Upper lobe of left lung (tissue), 6 donors: ENCODE data around the gene CADM1. TPM values are rescaled to one million over a fixed set of nuclear protein-coding genes. Genes with fewer than 3 reads are reported as not detected.

ENCODE experiments used
- ATAC-seq, 2 donors: fragments of 200-7000 bp; cut with Tn5 transposase; one replicate each; pipeline ENCODE4 v1.9.1; 2022; ENCODE audit warnings: mild to moderate bottlenecking in 2 of 2, moderate library complexity in 2 of 2; ENCODE audit not compliant: low FRiP score in 2 of 2
- DNase-seq, 2 donors: peaks; one replicate each; pipeline ENCODE4 v3.0.0-alpha.2; 2019 to 2020
- H3K27ac ChIP-seq, 4 donors: fragments of 200-600 bp; sonication (generic); one replicate each; pipeline ENCODE4 v1.5.1; 2016 to 2019
- H3K27me3 ChIP-seq, 4 donors: fragments of 200-600 bp; sonication (generic); one replicate each; pipeline ENCODE4 v1.5.1; 2017 to 2019
- H3K36me3 ChIP-seq, 4 donors: fragments of 200-600 bp; sonication (generic); one replicate each; pipeline ENCODE4 v1.5.1; 2016 to 2019
- H3K4me1 ChIP-seq, 4 donors: fragments of 200-600 bp; sonication (generic); one replicate each; pipeline ENCODE4 v1.5.1; 2018 to 2019
- H3K4me3 ChIP-seq, 4 donors: fragments of 200-600 bp; sonication (generic); one replicate each; pipeline ENCODE4 v1.5.1; 2017 to 2019; ENCODE audit warnings: mild to moderate bottlenecking in 2 of 4, moderate library complexity in 1 of 4
- H3K9me3 ChIP-seq, 4 donors: fragments of 200-600 bp; sonication (generic); one replicate each; pipeline ENCODE4 v1.5.1; 2018 to 2019
- CTCF ChIP-seq, 6 experiments: fragments of 450-650 bp in 4 of 6; fragments of 200-600 bp in 2 of 6; sonication (generic) in 2 of 6; IDR thresholded peaks; one replicate each; pipeline ENCODE4 v1.5.1; 2016 to 2019; ENCODE audit warnings: antibody characterized with exemption in 6 of 6
- EP300 ChIP-seq, 4 donors: sonication (generic); formaldehyde crosslinking; IDR thresholded peaks; one replicate each; pipeline ENCODE4 v1.5.1; 2017; ENCODE audit warnings: antibody characterized with exemption in 4 of 4, control low read depth in 2 of 4
- POLR2A ChIP-seq, 4 donors: fragments of 450-650 bp; IDR thresholded peaks; one replicate each; pipeline ENCODE4 v1.5.1; 2016 to 2017; ENCODE audit warnings: antibody characterized with exemption in 4 of 4, mild to moderate bottlenecking in 2 of 4
- POLR2AphosphoS5 ChIP-seq, 2 donors: sonication (generic); formaldehyde crosslinking; IDR thresholded peaks; one replicate each; pipeline ENCODE4 v1.5.1; 2017; ENCODE audit warnings: antibody characterized with exemption in 2 of 2
- WGBS, 2 donors: methylation state at CpG; one replicate each; pipeline ENCODE4 v1.1.5; 2017 to 2018; 5-methylcytosine and 5-hydroxymethylcytosine counted together
- total RNA-seq, 6 donors: library from RNA; depleted of rRNA in 4 of 6; stranded (reverse); fragments of >200 nt in 4 of 6; gene quantifications; one replicate each; pipeline versions ENCODE4 v1.1.0 to v1.2.1, GENCODE V29; 2016 to 2021
- donor health status: DM: no; HTN: no; CAD: no; lungs with moderate emphysema.
- donor health status: DM: no; HTN: yes; CAD: no; lungs with severe emphysema.

The CADM1 gene
- total RNA-seq, 6 donors from 2014 or later = 69.9 to 212 (median 125) TPM

- DNase-seq = no peak
- H3K36me3 ChIP-seq = no peaks in the 10 kb centered on the region
- no peak for TF ChIP-seq EP300 (IDR thresholded peaks at IDR 0.05)
- TF ChIP-seq POLR2A (IDR thresholded peaks at IDR 0.05) = no peak
- no peak for TF ChIP-seq POLR2AphosphoS5 (IDR thresholded peaks at IDR 0.05)
- no peak for TF ChIP-seq CTCF (IDR thresholded peaks at IDR 0.05)
- no peak for ATAC-seq
- 33 to 44% methylated on average over 1 of the region's 1 CpG for WGBS, 2 donors
- H3K27me3 ChIP-seq = no peaks in the 10 kb centered on the region
- no peaks in the 10 kb centered on the region for H3K9me3 ChIP-seq
- H3K27ac ChIP-seq = no peak overlapping the region
- H3K4me3 ChIP-seq = no peak overlapping the region
- peaks cover 0 to 3% (median 1%) of the 10 kb centered on the region in 4 donors for H3K4me1 ChIP-seq
Measured at GRCh38 chr11:115418626-115419025, 85.6 kb downstream of the CADM1 start.

DNA sequence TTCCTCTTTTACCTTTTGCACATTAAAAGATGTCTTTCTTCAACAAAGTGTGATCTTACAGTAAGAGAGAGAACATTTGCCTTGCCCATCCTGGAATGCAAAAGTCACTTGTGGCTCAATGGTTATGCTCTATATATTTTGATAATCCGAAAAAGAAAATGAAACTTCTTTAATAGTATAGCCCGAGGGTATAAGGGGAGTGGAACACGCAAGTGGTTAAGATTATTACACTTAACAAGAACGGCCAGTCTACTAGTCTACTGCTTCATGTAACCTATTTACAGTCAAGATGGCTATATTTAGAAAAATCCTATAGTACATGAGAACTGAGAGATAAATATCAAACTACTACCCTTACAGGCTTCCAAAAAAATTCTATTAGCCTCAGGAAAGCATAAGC lies 86.1 kb downstream of the CADM1 start:
- no peak overlapping the region for H3K4me3 ChIP-seq
- H3K9me3 ChIP-seq = no peaks in the 10 kb centered on the region
- H3K4me1 ChIP-seq = peaks cover 0 to 3% (median 1%) of the 10 kb centered on the region in 4 donors
- 72 to 91% methylated on average over 4 of the region's 4 CpGs for WGBS, 2 donors
- ATAC-seq (no peak), DNase-seq (no peak)
- H3K27ac ChIP-seq = no peak overlapping the region
- H3K36me3 ChIP-seq = no peaks in the 10 kb centered on the region
- TF ChIP-seq CTCF (IDR thresholded peaks at IDR 0.05) (no peak), POLR2A (IDR thresholded peaks at IDR 0.05) (no peak), POLR2AphosphoS5 (IDR thresholded peaks at IDR 0.05) (no peak), EP300 (IDR thresholded peaks at IDR 0.05) (no peak)
- no peaks in the 10 kb centered on the region for H3K27me3 ChIP-seq

- DNase-seq (no peak), ATAC-seq (no peak)
- Histone ChIP-seq H3K4me3 (no peak overlapping the region), H3K27ac (no peak overlapping the region), H3K36me3 (no peaks in the 10 kb centered on the region), H3K9me3 (no peaks in the 10 kb centered on the region), H3K27me3 (no peaks in the 10 kb centered on the region), H3K4me1 (peaks cover 5 to 20% (median 10%) of the 10 kb centered on the region in 4 donors)
- 76 to 88% methylated on average over 1 of the region's 1 CpG for WGBS, 2 donors
- TF ChIP-seq POLR2AphosphoS5 (IDR thresholded peaks at IDR 0.05) = no peak
- TF ChIP-seq POLR2A (IDR thresholded peaks at IDR 0.05) = no peak
- no peak for TF ChIP-seq EP300 (IDR thresholded peaks at IDR 0.05)
Measured at GRCh38 chr11:115411120-115411519, 93.1 kb downstream of the CADM1 start.

GRCh38 chr11:115409691-115410220 lies 94.5 kb downstream of the CADM1 start:
- 43 to 44% methylated on average over 4 of the region's 4 CpGs for WGBS, 2 donors
- Histone ChIP-seq H3K27ac (no peak overlapping the region), H3K4me1 (peaks cover 5 to 20% (median 10%) of the 10 kb centered on the region in 4 donors), H3K9me3 (no peaks in the 10 kb centered on the region), H3K27me3 (no peaks in the 10 kb centered on the region), H3K4me3 (no peak overlapping the region), H3K36me3 (no peaks in the 10 kb centered on the region)
- ATAC-seq (no peak), DNase-seq (no peak)
- TF ChIP-seq EP300 (IDR thresholded peaks at IDR 0.05) (no peak), CTCF (IDR thresholded peaks at IDR 0.05) (no peak), POLR2AphosphoS5 (IDR thresholded peaks at IDR 0.05) (no peak), POLR2A (IDR thresholded peaks at IDR 0.05) (no peak)

DNA sequence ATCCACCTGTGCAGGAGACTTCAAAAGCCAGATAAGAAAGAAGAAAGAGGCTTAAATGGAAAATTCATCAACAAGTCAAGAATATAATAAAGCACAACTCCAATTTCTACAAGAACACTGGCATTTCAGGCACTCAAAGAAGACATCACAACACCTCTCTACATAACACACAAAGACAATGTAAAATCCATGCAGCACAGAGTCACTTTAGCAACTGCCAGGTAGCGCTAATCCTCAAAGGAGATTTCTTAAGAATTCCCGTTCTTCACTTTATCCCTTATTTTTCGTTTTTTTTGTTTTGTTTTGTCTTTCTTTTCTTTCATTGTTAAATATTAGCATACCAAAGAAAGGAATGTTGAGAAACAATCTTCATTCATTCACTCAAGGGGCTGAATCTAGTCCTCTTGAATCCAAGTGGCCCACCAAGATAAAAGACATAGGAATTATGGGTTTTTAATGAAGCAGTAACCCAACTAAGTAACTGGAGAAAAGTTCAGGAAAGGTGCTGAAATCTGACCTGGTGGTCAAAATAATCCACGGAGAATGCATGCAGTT lies 95.0 kb downstream of the CADM1 start:
- ATAC-seq (no peak), DNase-seq (no peak)
- H3K36me3 ChIP-seq = no peaks in the 10 kb centered on the region
- H3K4me3 ChIP-seq = no peak overlapping the region
- H3K9me3 ChIP-seq = no peaks in the 10 kb centered on the region
- no peak overlapping the region for H3K27ac ChIP-seq
- peaks cover 5 to 20% (median 10%) of the 10 kb centered on the region in 4 donors for H3K4me1 ChIP-seq
- H3K27me3 ChIP-seq = no peaks in the 10 kb centered on the region
- TF ChIP-seq POLR2AphosphoS5 (IDR thresholded peaks at IDR 0.05) (no peak), EP300 (IDR thresholded peaks at IDR 0.05) (no peak), POLR2A (IDR thresholded peaks at IDR 0.05) (no peak), CTCF (IDR thresholded peaks at IDR 0.05) (no peak)
- 50 to 55% methylated on average over 4 of the region's 4 CpGs for WGBS, 2 donors
